ENCODE data around the gene GPR84. TPM values are rescaled to one million over a fixed set of nuclear protein-coding genes. Genes with fewer than 3 reads are reported as not detected.

The GPR84 gene
- total and polyA plus RNA-seq, 9 of the 15 experiments (the other 6 are each of a cell fraction or from before 2014, with no cell fraction given): 0.07 to 0.18 (median 0.11) TPM; not detected in 5

DNA sequence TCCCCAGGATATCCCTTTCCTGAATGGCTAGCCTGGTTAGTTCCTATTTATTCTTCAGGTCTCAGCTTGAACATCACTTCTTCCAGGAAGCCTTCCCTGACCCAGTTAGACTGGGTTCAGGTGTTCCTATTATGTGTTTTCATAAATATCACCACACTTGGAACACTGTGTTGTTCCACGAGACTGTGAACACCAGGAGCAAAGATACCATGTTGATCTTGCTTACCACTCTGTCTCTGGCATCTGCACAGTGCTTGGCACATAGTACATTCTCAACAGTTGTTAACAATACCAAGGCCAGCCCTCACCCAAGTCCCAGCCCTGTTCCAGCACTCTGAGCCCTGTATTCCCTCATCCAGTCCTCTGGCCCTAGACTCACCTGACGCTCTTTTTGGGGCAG, 33.9 kb upstream of the GPR84 start (continued):
- no peak for TF ChIP-seq MTA1 (IDR thresholded peaks at IDR 0.05; ENCODE audit: borderline replicate concordance)

DNA sequence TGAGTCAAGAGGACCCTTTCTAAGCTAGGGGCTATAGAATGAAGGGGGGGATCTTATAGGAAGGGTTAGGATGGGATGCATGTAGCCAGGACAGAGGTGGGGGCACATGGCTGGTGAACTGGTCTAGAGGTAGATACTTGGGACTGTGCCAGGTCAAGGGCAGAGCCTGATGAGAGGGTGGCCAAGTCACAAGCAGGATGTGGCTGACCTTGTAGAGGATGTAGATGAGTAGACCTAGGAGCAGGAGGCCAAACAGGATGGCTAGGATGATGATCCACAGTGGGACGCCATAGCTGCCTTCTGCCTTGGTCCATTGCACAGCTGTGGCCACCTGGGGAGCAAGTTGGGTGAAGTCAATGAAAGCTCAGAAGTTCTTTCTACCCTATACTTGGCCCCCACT, 32.9 kb upstream of the GPR84 start:
- intact Hi-C loops (cut with micrococcal nuclease): no loop called here
- ChIA-PET POLR2A (interaction anchor here (0.9 to 3.1 kb wide), 2 partner anchors 9 to 42 kb away, joined by 3 to 13 read pairs; no protein-coding TSS in a partner anchor), CTCF (ENCODE audit: low intra/inter-chr PET ratio) (interaction anchor here (0.7 kb wide), 2 partner anchors 32 to 181 kb away, joined by 3 to 7 read pairs; no protein-coding TSS in a partner anchor)
- Histone ChIP-seq H3K9ac (ENCODE audit: insufficient read depth in 1 of 2, low read depth in 2 of 2, low read length in 2 of 2) (peak overlapping the region in 1 of 2 experiments; percentile 29; a peak in 1 of 4 replicates), H3K36me3 (ENCODE audit: control insufficient read depth, insufficient read depth, low read length) (peaks cover 82% of the 10 kb centered on the region), H3K4me1 (replicated peaks in 1 of 2; ENCODE audit: control insufficient read depth in 2 of 2, insufficient read depth in 2 of 2, low read length in 2 of 2) (peaks cover 14 to 18% of the 10 kb centered on the region in 2 experiments; a peak in 4 of 5 replicates), H3K9me3 (replicated peaks; ENCODE audit: control insufficient read depth, insufficient read depth, low read depth, low read length) (no peaks in the 10 kb centered on the region), H4K20me1 (replicated peaks; ENCODE audit: control insufficient read depth, insufficient read depth, low read length) (no peaks in the 10 kb centered on the region; the same call in none of the 2 replicates), H3K4me2 (ENCODE audit: insufficient read depth, low read length) (no peak overlapping the region), H2AFZ (ENCODE audit: low read depth, low read length) (no peak overlapping the region), H3K4me3 (no peak overlapping the region), H3K9me1 (ENCODE audit: control insufficient read depth, insufficient read depth, low read length) (peaks cover 3% of the 10 kb centered on the region), H3K27me3 (ENCODE audit: control insufficient read depth in 2 of 2, insufficient read depth in 2 of 2, low read length in 2 of 2) (no peaks in the 10 kb centered on the region), H3K79me2 (ENCODE audit: control insufficient read depth, insufficient read depth, low read length) (peaks cover 22% of the 10 kb centered on the region; the same call in 1 of the 3 replicates), H3K27ac (ENCODE audit: extremely low read depth, low read depth, low read length) (no peak overlapping the region)
- ATAC-seq: no peak
- in situ Hi-C loops (cut with MboI): loop anchor here (10.0 kb wide), 1 partner anchor 48 kb away; no protein-coding TSS in a partner anchor
- TF ChIP-seq NFIC (IDR thresholded peaks at IDR 0.05) (peak; percentile 54), PRPF4 (IDR thresholded peaks at IDR 0.05; ENCODE audit: insufficient read depth, low read depth, low read length, poor library complexity, severe bottlenecking) (no peak), HMG20A (CRISPR knock-in tag; conservative IDR thresholded peaks at IDR 0.05) (no peak)
- TF ChIP-seq, protein P1, sequence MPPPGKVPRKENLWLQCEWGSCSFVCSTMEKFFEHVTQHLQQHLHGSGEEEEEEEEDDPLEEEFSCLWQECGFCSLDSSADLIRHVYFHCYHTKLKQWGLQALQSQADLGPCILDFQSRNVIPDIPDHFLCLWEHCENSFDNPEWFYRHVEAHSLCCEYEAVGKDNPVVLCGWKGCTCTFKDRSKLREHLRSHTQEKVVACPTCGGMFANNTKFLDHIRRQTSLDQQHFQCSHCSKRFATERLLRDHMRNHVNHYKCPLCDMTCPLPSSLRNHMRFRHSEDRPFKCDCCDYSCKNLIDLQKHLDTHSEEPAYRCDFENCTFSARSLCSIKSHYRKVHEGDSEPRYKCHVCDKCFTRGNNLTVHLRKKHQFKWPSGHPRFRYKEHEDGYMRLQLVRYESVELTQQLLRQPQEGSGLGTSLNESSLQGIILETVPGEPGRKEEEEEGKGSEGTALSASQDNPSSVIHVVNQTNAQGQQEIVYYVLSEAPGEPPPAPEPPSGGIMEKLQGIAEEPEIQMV (tag; conservative IDR thresholded peaks at IDR 0.05; ENCODE audit: low read depth): no peak
- TF ChIP-seq, protein P2, sequence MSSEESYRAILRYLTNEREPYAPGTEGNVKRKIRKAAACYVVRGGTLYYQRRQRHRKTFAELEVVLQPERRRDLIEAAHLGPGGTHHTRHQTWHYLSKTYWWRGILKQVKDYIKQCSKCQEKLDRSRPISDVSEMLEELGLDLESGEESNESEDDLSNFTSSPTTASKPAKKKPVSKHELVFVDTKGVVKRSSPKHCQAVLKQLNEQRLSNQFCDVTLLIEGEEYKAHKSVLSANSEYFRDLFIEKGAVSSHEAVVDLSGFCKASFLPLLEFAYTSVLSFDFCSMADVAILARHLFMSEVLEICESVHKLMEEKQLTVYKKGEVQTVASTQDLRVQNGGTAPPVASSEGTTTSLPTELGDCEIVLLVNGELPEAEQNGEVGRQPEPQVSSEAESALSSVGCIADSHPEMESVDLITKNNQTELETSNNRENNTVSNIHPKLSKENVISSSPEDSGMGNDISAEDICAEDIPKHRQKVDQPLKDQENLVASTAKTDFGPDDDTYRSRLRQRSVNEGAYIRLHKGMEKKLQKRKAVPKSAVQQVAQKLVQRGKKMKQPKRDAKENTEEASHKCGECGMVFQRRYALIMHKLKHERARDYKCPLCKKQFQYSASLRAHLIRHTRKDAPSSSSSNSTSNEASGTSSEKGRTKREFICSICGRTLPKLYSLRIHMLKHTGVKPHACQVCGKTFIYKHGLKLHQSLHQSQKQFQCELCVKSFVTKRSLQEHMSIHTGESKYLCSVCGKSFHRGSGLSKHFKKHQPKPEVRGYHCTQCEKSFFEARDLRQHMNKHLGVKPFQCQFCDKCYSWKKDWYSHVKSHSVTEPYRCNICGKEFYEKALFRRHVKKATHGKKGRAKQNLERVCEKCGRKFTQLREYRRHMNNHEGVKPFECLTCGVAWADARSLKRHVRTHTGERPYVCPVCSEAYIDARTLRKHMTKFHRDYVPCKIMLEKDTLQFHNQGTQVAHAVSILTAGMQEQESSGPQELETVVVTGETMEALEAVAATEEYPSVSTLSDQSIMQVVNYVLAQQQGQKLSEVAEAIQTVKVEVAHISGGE (CRISPR knock-in tag; IDR thresholded peaks at IDR 0.05): no peak
- FAIRE-seq: no peak
- DNase-seq (ENCODE audit: extremely low read depth in 1 of 4, low spot score in 3 of 4): no peak
- 100% methylated on average over 1 of the region's 1 CpG for WGBS (ENCODE audit: insufficient coverage, low coverage, missing lambda C conversion rate)
- no TSS peak for BruUV-seq (replicated peaks)

Data from K562 (cell line).